Measurements from ENCODE around the gene R3HDM4.
"Not testable (repeated sequence)": the region's sequence is repeated elsewhere in the genome, so short reads cannot be mapped to it uniquely, and the experiment has no call there.

R3HDM4 gene

DNA sequence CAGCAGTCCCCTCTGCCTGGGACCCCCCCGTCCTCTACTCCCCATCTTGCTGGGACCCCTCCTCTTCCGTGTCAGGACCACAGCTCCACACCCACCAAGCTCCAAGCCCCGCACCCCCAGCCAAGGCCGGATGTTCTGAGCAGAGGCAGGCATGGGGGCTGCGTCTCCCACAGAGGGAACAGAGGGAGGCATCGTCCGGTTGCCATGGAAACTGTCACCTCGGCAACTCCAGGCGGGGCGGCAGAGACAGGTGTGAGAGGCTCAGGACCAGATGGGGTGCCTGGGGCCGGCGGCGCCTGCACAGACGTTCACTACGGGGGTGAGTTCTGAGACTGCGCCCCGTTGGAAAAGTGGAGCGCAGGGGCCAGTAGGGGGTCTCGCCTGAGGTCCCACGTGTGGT is 14.4 kb downstream of the R3HDM4 start:
- H3K4me3 ChIP-seq (ENCODE audit: low read length), result no peak overlapping the region
- TF ChIP-seq CTCF (conservative IDR thresholded peaks at IDR 0.05; ENCODE audit: low read length), result no peak
- DNase-seq (ENCODE audit: low read depth), result no peak

DNA sequence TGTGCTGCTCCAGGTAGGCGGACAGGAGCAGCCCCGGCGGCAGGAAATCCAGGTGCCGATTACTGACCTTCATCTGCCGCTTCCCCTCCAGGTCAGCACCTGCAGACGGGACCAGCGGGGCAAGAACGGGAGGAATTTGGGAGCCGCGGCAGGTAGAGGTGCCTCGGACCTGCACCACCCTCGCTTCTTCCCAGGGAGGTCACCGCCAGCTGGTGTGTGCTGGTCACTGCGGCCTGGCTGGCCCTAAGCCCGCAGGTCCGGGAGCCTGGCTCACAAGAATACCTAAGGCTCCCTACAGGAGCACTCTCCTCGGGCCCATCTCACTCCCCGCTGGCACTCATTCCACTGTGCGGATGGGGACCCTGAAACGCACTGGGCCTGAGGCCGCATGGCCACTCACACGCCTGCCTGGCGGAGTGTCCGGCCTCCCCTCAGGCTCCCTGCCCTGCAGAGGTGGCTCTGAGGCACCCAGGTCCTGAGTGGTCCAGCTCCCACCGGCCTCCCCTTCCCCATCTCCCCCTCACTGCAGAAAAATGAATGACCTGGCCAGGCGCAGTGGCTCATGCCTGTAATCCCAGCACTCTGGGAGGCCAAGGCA is 15.5 kb downstream of the R3HDM4 start:
- no peak overlapping the region for H3K4me3 ChIP-seq (ENCODE audit: low read length)
- no peak for DNase-seq (ENCODE audit: low read depth)
- no peak for TF ChIP-seq CTCF (conservative IDR thresholded peaks at IDR 0.05; ENCODE audit: low read length)

DNA sequence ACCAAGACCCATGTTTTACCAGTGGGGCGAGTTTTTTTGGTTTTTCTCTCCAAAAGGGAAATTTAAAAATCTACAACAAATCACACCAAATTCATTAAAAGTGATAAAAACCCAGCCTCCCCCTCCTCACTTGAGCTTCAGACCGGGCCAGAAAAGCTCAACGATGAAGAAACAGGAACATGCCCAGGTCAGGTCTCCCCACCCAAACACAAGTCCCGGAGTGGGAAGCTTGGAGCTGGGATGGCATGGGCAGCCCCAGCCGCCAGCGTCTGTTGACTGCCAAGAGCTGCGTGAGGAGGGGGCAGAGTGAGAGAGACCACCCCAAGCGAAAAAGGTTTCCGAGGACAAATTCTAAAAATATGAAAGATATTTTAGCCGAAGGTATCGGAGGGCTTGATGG is 16.0 kb downstream of the R3HDM4 start:
- no peak overlapping the region for H3K4me3 ChIP-seq (ENCODE audit: low read length)
- no peak for TF ChIP-seq CTCF (conservative IDR thresholded peaks at IDR 0.05; ENCODE audit: low read length)
- DNase-seq (ENCODE audit: low read depth), result no peak

- TF ChIP-seq CTCF (conservative IDR thresholded peaks at IDR 0.05; ENCODE audit: low read length), result no peak
- no peak for DNase-seq (ENCODE audit: low read depth)
- no peak overlapping the region for H3K4me3 ChIP-seq (ENCODE audit: low read length)
Observed at GRCh38 chr19:896434-896833, 16.6 kb downstream of the R3HDM4 start.

DNA sequence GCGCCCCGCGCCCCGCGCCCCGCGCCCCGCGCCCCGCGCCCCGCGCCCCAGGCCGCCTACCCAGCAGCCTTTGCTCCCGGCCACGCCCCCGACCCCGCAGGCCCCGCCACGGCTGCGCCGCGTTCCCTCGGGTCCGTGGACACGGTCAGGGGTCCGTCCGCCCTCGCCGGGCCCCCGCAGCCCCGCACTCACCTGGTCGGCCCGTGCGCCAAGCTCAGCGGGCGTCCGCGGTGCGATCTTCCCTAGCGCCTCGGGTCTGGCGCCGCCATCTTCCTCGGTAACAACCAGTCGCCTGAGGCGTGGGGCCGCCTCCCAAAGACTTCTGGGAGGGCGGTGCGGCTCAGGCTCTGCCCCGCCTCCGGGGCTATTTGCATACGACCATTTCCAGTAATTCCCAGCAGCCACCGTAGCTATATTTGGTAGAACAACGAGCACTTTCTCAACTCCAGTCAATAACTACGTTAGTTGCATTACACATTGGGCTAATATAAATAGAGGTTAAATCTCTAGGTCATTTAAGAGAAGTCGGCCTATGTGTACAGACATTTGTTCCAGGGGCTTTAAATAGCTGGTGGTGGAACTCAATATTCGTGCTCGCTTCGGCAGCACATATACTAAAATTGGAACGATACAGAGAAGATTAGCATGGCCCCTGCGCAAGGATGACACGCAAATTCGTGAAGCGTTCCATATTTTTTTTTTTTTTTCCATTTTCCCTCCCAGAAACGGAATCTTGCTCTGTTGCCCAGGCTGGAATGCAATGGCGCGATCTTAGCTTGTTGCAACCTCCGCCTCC is 19.9 kb downstream of the R3HDM4 start, which contains the start of the genes MED16 and RNU6-9:
Gene MED16 (minus strand): TSS at position 294 of the 796 bp plus-strand sequence. CDS start 2,056 bp downstream, outside the sequence.
Gene RNU6-9 (plus strand): TSS at position 591 of the 796 bp plus-strand sequence.
- no peak for TF ChIP-seq CTCF (conservative IDR thresholded peaks at IDR 0.05; ENCODE audit: low read length)
- DNase-seq (ENCODE audit: low read depth), result peak; percentile 92
- H3K4me3 ChIP-seq (ENCODE audit: low read length), result peak within 1 kb of the TSS; percentile 82

DNA sequence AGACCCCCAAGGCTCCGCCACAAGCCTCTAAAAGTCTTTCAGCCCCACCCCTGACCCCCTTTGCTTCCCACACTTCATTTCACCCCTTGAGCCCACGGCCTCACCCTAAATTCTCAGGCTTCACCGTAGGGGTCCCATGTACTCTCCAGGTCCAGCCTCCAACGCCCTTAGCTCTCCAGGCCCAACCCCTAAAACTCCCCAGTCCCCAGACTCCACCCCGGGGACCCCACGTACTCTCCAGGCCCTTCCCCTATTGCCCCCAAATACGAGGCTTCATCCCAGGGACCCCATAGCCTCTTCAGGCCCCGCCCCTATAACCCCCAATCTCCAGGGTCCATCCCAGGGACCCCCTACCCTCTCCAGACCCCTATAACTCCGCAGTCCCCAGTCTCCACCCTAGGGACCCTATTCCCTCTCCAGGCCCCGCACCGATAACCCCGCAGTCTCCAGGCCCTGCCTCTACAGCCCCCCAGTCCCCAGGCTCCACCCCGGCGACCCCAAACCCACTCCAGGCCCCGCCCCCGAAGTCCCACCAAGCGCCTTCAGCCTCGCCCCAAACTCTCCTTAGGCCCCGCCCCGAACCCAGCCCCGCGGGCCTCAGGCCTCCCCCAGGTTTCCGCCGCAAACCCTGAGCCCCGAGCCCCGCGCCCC is 20.7 kb downstream of the R3HDM4 start:
- peak overlapping the region; percentile 82 for H3K4me3 ChIP-seq (ENCODE audit: low read length)
- TF ChIP-seq CTCF (conservative IDR thresholded peaks at IDR 0.05; ENCODE audit: low read length), result no peak
- DNase-seq (ENCODE audit: low read depth), result no peak

DNA sequence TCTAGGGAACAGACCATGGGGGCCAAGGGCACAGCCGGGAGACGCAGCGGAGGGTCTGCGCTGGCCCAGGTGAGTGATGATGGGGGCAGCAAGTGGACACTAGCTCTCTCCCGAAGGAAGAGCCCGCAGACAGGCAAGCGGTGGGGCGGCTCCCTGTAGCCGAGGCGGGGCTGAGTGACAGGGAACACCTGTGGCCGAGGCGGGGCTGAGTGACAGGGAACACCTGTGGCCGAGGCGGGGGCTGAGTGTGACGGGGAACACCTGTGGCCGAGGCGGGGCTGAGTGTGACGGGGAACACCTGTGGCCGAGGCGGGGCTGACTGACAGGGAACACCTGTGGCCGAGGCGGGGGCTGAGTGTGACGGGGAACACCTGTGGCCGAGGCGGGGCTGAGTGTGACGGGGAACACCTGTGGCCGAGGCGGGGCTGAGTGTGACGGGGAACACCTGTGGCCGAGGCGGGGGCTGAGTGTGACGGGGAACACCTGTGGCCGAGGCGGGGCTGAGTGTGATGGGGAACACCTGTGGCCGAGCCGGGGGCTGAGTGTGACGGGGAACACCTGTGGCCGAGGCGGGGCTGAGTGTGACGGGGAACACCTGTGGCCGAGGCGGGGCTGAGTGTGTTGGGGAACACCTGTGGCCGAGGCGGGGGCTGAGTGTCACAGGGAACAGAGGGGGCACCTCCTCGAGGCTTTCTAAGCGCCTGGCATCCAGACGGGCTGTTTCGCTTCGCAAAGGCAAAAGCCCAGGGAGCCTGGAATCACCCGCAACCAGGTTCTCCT is 21.4 kb downstream of the R3HDM4 start:
- not testable (repeated sequence) for DNase-seq (ENCODE audit: low read depth)
- peak overlapping the region; percentile 82 for H3K4me3 ChIP-seq (ENCODE audit: low read length)
